GM23338 (cell line): ENCODE results near the gene MED12L.

Experiments
- ETS1 ChIP-seq: IDR thresholded peaks from 2 replicates; pipeline ENCODE4 v1.6.1; 2016; ENCODE audit warnings: antibody characterized with exemption
- EZH2 ChIP-seq: fragments of 200-600 bp; sonication (generic); IDR thresholded peaks from one replicate; pipeline ENCODE4 v1.8.0; 2017; ENCODE audit warnings: antibody characterized with exemption, mild to moderate bottlenecking, low read depth; ENCODE audit not compliant: unreplicated experiment
- NANOG ChIP-seq: IDR thresholded peaks from 2 replicates; pipeline ENCODE4 v1.6.1; 2016; ENCODE audit warnings: antibody characterized with exemption, borderline replicate concordance
- POLR2AphosphoS5 ChIP-seq: IDR thresholded peaks from 2 replicates; pipeline ENCODE4 v1.6.1; 2016; ENCODE audit warnings: antibody characterized with exemption, low read depth
- TF ChIP-seq, protein P1 (sequence below), 2 experiments: fragments of 200-600 bp in 1 of 2; sonication (generic) in 1 of 2; conservative IDR thresholded peaks; 2 replicates each; pipeline versions ENCODE4 v1.5.1 to v1.6.1; 2016 to 2017; ENCODE audit warnings: antibody characterized with exemption in 2 of 2, low read depth in 2 of 2, mild to moderate bottlenecking in 2 of 2, moderate library complexity in 1 of 2

DNA sequence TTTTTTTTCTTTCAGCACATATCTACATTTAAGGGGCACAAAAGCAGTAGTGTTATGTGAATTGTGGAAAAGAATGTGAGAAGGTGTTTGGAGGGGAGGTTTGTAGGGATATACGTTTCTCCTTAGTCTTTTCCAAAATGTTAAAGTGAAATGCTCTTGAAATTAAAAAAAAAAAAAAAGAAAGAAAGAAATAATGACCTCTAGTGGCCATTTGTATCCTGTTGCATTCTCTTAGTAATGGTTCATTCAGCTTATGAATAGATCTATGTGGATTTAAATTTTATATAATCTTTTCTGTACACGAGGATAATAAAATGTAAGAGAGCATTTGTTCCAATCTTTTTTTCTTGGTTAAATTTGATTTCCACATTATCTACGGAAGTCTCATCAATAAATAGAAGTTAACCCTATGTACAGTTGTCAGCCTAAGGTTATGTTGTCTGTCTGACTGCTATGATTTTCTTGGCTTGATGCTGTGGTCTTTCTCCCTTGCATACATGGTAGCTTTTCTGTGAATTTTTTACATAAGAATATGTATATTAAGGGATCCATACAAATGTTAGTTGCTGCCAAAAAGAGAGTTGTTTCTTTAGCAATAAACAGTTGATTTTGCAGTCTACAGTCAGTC, 242.2 kb downstream of the MED12L start:
- TF ChIP-seq, protein P1, sequence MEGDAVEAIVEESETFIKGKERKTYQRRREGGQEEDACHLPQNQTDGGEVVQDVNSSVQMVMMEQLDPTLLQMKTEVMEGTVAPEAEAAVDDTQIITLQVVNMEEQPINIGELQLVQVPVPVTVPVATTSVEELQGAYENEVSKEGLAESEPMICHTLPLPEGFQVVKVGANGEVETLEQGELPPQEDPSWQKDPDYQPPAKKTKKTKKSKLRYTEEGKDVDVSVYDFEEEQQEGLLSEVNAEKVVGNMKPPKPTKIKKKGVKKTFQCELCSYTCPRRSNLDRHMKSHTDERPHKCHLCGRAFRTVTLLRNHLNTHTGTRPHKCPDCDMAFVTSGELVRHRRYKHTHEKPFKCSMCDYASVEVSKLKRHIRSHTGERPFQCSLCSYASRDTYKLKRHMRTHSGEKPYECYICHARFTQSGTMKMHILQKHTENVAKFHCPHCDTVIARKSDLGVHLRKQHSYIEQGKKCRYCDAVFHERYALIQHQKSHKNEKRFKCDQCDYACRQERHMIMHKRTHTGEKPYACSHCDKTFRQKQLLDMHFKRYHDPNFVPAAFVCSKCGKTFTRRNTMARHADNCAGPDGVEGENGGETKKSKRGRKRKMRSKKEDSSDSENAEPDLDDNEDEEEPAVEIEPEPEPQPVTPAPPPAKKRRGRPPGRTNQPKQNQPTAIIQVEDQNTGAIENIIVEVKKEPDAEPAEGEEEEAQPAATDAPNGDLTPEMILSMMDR (conservative IDR thresholded peaks at IDR 0.05; ENCODE audit: low read depth in 2 of 2): peak in 1 of 2 experiments; percentile 88; a peak in 3 of 4 replicates
- TF ChIP-seq EZH2 (no peak), NANOG (no peak), POLR2AphosphoS5 (no peak), ETS1 (no peak)
